Transverse colon (tissue), 4 donors: Measurements from ENCODE around the gene SULT1B1. TPM values are rescaled to one million over a fixed set of nuclear protein-coding genes. Genes with fewer than 3 reads are reported as not detected.

Experiments used
- DNase-seq: peaks from one replicate; pipeline ENCODE4 v3.0.0-alpha.2; 2019
- H3K27ac ChIP-seq, 4 donors: fragments of 200-600 bp; sonication (generic); 2 replicates each; pipeline ENCODE4 v1.5.1; 2016 to 2018; ENCODE audit warnings: inconsistent platforms in 4 of 4
- H3K27me3 ChIP-seq: fragments of 200-600 bp; sonication (generic); 2 replicates; pipeline ENCODE4 v1.5.1; 2017; ENCODE audit warnings: inconsistent platforms
- H3K36me3 ChIP-seq, 4 donors: fragments of 200-600 bp; sonication (generic); 2 replicates each; pipeline ENCODE4 v1.5.1; 2017 to 2019; ENCODE audit warnings: inconsistent platforms in 4 of 4
- H3K4me1 ChIP-seq, 4 donors: fragments of 200-600 bp; sonication (generic); 2 replicates each; pipeline ENCODE4 v1.5.1; 2017 to 2020; ENCODE audit warnings: inconsistent platforms in 4 of 4
- H3K4me3 ChIP-seq, 4 donors: fragments of 200-600 bp; sonication (generic); 1 replicate in 1 of 4; 2 replicates in 3 of 4; pipeline versions ENCODE4 v1.5.1 to v1.6.1; 2017 to 2019; ENCODE audit warnings: inconsistent platforms in 4 of 4
- H3K9me3 ChIP-seq, 2 donors: fragments of 200-600 bp; sonication (generic); 2 replicates each; pipeline ENCODE4 v1.5.1; 2017 to 2019; ENCODE audit warnings: inconsistent platforms in 2 of 2
- CTCF ChIP-seq, 5 experiments: fragments of 200-600 bp in 3 of 5; fragments of 450-650 bp in 2 of 5; sonication (generic) in 3 of 5; IDR thresholded peaks; 1 replicate in 2 of 5; 2 replicates in 3 of 5; pipeline ENCODE4 v1.5.1; 2016 to 2017; ENCODE audit warnings: antibody characterized with exemption in 5 of 5, inconsistent platforms in 3 of 5, mild to moderate bottlenecking in 2 of 5, moderate library complexity in 1 of 5
- EP300 ChIP-seq: sonication (generic); formaldehyde crosslinking; IDR thresholded peaks from one replicate; pipeline ENCODE4 v1.6.1; 2017; ENCODE audit warnings: antibody characterized with exemption, low read depth
- POLR2A ChIP-seq: fragments of 450-650 bp; IDR thresholded peaks from one replicate; pipeline ENCODE4 v1.6.1; 2016; ENCODE audit warnings: antibody characterized with exemption, mild to moderate bottlenecking, moderate library complexity
- POLR2AphosphoS5 ChIP-seq, 3 donors: sonication (generic); formaldehyde crosslinking; IDR thresholded peaks; one replicate each; pipeline ENCODE4 v1.6.1; 2016; ENCODE audit warnings: antibody characterized with exemption in 3 of 3
- WGBS, 2 donors: methylation state at CpG; one replicate each; pipeline ENCODE4 v1.1.5; 2018; ENCODE audit warnings: low coverage in 1 of 2; 5-methylcytosine and 5-hydroxymethylcytosine counted together
- in situ Hi-C, 4 donors: fragments of 200-750 bp; cut with MboI; loops; one replicate each; pipeline versions ENCODE4 v1.15.0 to v1.15.1; 2017; ENCODE audit warnings: low sequenced_read_pairs in 3 of 4, low pct_ligation_motif_present in 1 of 4, low pct_unique_long_range_greater_than_20kb in 1 of 4
- intact Hi-C: fragments of 100-400 bp; cut with DNase I; formaldehyde crosslinking; loops from one replicate; pipeline ENCODE4 v1.15.1; 2023; ENCODE audit warnings: low total_unique reads
- total RNA-seq, 4 donors: library from RNA; depleted of rRNA; stranded (reverse); fragments of >200 nt; gene quantifications; one replicate each; pipeline ENCODE4 v1.1.0, GENCODE V29; 2016

The SULT1B1 gene
- total RNA-seq, 4 donors from 2014 or later: 105 to 212 (median 147) TPM

DNA sequence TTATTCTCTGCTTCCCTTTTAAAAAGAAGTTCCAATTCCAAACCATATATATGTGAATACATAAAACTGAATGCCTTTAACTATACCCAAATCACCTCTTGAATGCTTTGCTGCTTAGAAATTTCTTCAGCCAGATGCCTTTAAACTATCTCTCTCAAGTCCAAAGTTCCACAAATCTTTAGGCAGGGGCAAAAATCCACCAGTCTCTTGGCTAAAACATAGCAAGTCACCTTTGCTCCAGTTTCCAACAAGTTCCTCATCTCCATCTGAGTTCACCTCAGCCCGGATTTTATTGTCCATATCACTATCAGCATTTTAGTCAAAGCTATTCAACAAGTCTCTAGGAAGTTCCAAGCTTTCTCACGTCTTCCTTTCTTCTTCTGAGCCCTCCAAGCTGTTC is 49.8 kb downstream of the SULT1B1 start:
- no peaks in the 10 kb centered on the region for H3K36me3 ChIP-seq
- H3K27ac ChIP-seq: no peak overlapping the region
- H3K4me3 ChIP-seq: no peak overlapping the region
- H3K27me3 ChIP-seq: no peaks in the 10 kb centered on the region
- no peaks in the 10 kb centered on the region for H3K9me3 ChIP-seq
- intact Hi-C loops (no loop called here), in situ Hi-C loops (no loop called here)
- peaks cover 0 to 3% (median 0%) of the 10 kb centered on the region in 4 donors for H3K4me1 ChIP-seq
- no peak for DNase-seq
- 46 to 68% methylated on average over 2 of the region's 2 CpGs for WGBS, 2 donors
- no peak for TF ChIP-seq CTCF (IDR thresholded peaks at IDR 0.05)

- intact Hi-C loops (no loop called here), in situ Hi-C loops (no loop called here)
- no peaks in the 10 kb centered on the region for H3K9me3 ChIP-seq
- 20 to 54% methylated on average over 1 of the region's 1 CpG for WGBS, 2 donors
- DNase-seq: no peak
- TF ChIP-seq EP300 (no peak), POLR2A (no peak), POLR2AphosphoS5 (IDR thresholded peaks at IDR 0.05) (no peak), CTCF (IDR thresholded peaks at IDR 0.05) (no peak)
- H3K36me3 ChIP-seq: no peaks in the 10 kb centered on the region
- no peak overlapping the region for H3K27ac ChIP-seq
- peaks cover 0 to 3% (median 0%) of the 10 kb centered on the region in 4 donors for H3K4me1 ChIP-seq
- no peaks in the 10 kb centered on the region for H3K27me3 ChIP-seq
- no peak overlapping the region for H3K4me3 ChIP-seq
These were observed 52.2 kb downstream of the SULT1B1 start for GRCh38 chr4:69708211-69708610.

- no peak overlapping the region for H3K4me3 ChIP-seq
- H3K9me3 ChIP-seq: no peaks in the 10 kb centered on the region
- DNase-seq: no peak
- no peaks in the 10 kb centered on the region for H3K27me3 ChIP-seq
- intact Hi-C loops: no loop called here
- in situ Hi-C loops: no loop called here
- TF ChIP-seq EP300 (no peak), POLR2A (no peak), POLR2AphosphoS5 (IDR thresholded peaks at IDR 0.05) (no peak), CTCF (IDR thresholded peaks at IDR 0.05) (no peak)
- H3K4me1 ChIP-seq: peaks cover 0 to 3% (median 0%) of the 10 kb centered on the region in 4 donors
- no peaks in the 10 kb centered on the region for H3K36me3 ChIP-seq
- H3K27ac ChIP-seq: no peak overlapping the region
These were observed 52.6 kb downstream of the SULT1B1 start for GRCh38 chr4:69707807-69708206.

DNA sequence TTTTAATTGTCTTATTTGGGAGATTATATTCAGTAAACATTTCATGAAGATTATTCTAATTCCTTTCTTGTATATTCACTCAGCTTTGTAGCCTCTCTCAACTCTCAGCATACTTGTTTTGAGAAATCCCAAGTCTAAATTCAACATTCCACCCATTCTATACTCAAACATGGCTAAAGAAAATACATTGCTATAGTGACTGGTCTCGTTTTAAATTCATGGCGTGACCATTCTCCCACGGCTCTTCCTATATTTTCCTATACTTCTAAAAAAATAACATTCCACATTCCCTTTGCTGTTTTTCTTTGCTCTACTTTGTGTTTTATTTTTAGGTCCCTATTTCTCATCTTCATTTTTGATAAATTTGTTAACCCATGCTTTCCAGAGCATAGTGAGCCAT is 58.2 kb downstream of the SULT1B1 start:
- no peaks in the 10 kb centered on the region for H3K4me1 ChIP-seq

More for the DNA sequence above, 58.2 kb downstream of the SULT1B1 start:
- Histone ChIP-seq H3K9me3 (no peaks in the 10 kb centered on the region), H3K4me3 (no peak overlapping the region), H3K27ac (no peak overlapping the region), H3K36me3 (no peaks in the 10 kb centered on the region), H3K27me3 (no peaks in the 10 kb centered on the region)
- in situ Hi-C loops: no loop called here
- no peak for DNase-seq
- WGBS, 2 donors: 85 to 87% methylated on average over 3 of the region's 3 CpGs
- no peak for TF ChIP-seq CTCF (IDR thresholded peaks at IDR 0.05)
- no peak for TF ChIP-seq POLR2AphosphoS5 (IDR thresholded peaks at IDR 0.05)
- TF ChIP-seq POLR2A: no peak
- no peak for TF ChIP-seq EP300
- intact Hi-C loops: no loop called here
